Measurements from ENCODE around the gene UQCRH. TPM values are rescaled to one million over a fixed set of nuclear protein-coding genes. Genes with fewer than 3 reads are reported as not detected.
"Not testable (repeated sequence)": the region's sequence is repeated elsewhere in the genome, so short reads cannot be mapped to it uniquely, and the experiment has no call there.

The UQCRH gene
- total RNA-seq, 1 donor from 2014 or later: 145 TPM

- no peak for DNase-seq
- Histone ChIP-seq H3K27me3 (no peaks in the 10 kb centered on the region), H3K27ac (no peak overlapping the region), H3K4me1 (peaks cover 26% of the 10 kb centered on the region), H3K9me3 (no peaks in the 10 kb centered on the region), H3K36me3 (peaks cover 23% of the 10 kb centered on the region), H3K4me3 (no peak overlapping the region)
- no peak for TF ChIP-seq CTCF (IDR thresholded peaks at IDR 0.05)
- no peak for ATAC-seq
- intact Hi-C loops (cut with DNase I): no loop called here
Observed at GRCh38 chr1:46306159-46306530, 2.6 kb downstream of the UQCRH start.

- DNase-seq: no peak
- Histone ChIP-seq H3K4me3 (no peak overlapping the region), H3K4me1 (peaks cover 17% of the 10 kb centered on the region), H3K36me3 (peaks cover 58% of the 10 kb centered on the region), H3K27ac (no peak overlapping the region), H3K27me3 (no peaks in the 10 kb centered on the region), H3K9me3 (no peaks in the 10 kb centered on the region)
- TF ChIP-seq CTCF (IDR thresholded peaks at IDR 0.05): no peak
- intact Hi-C loops (cut with DNase I): no loop called here
- no peak for ATAC-seq
Observed at GRCh38 chr1:46309401-46310159, 6.1 kb downstream of the UQCRH start.

GRCh38 chr1:46310321-46310720, 6.8 kb downstream of the UQCRH start:
- intact Hi-C loops (cut with DNase I): no loop called here
- Histone ChIP-seq H3K36me3 (peaks cover 63% of the 10 kb centered on the region), H3K9me3 (no peaks in the 10 kb centered on the region), H3K27ac (no peak overlapping the region), H3K4me3 (no peak overlapping the region), H3K4me1 (peaks cover 10% of the 10 kb centered on the region), H3K27me3 (no peaks in the 10 kb centered on the region)
- ATAC-seq: no peak
- DNase-seq: no peak
- TF ChIP-seq CTCF (IDR thresholded peaks at IDR 0.05): no peak

GRCh38 chr1:46315669-46316403, 12.3 kb downstream of the UQCRH start:
- Histone ChIP-seq H3K9me3 (no peaks in the 10 kb centered on the region), H3K27ac (no peak overlapping the region), H3K4me1 (no peaks in the 10 kb centered on the region), H3K27me3 (no peaks in the 10 kb centered on the region), H3K4me3 (no peak overlapping the region), H3K36me3 (peaks cover 68% of the 10 kb centered on the region)
- no peak for TF ChIP-seq CTCF (IDR thresholded peaks at IDR 0.05)
- no peak for DNase-seq
- intact Hi-C loops (cut with DNase I): no loop called here
- ATAC-seq: no peak

- H3K4me1 ChIP-seq: no peaks in the 10 kb centered on the region
- intact Hi-C loops (cut with DNase I): no loop called here
- ATAC-seq (no peak), DNase-seq (no peak)
- peaks cover 53% of the 10 kb centered on the region for H3K36me3 ChIP-seq
- H3K27ac ChIP-seq: no peak overlapping the region
- no peaks in the 10 kb centered on the region for H3K9me3 ChIP-seq
- H3K27me3 ChIP-seq: no peaks in the 10 kb centered on the region
- no peak for TF ChIP-seq CTCF (IDR thresholded peaks at IDR 0.05)
- H3K4me3 ChIP-seq: no peak overlapping the region
Observed at GRCh38 chr1:46317323-46317722, 13.8 kb downstream of the UQCRH start.

- DNase-seq; H3K4me1 ChIP-seq; H3K27me3 ChIP-seq; H3K4me3 ChIP-seq; ATAC-seq; H3K27ac ChIP-seq; H3K9me3 ChIP-seq; intact Hi-C loops (cut with DNase I): not testable (repeated sequence)
- peaks cover 33% of the 10 kb centered on the region for H3K36me3 ChIP-seq
Observed at GRCh38 chr1:46319301-46319700, 15.8 kb downstream of the UQCRH start.

GRCh38 chr1:46319960-46320914, 16.7 kb downstream of the UQCRH start:
- H3K27ac ChIP-seq; DNase-seq; H3K9me3 ChIP-seq; H3K4me3 ChIP-seq; H3K4me1 ChIP-seq; ATAC-seq; intact Hi-C loops (cut with DNase I); H3K27me3 ChIP-seq: not testable (repeated sequence)
- H3K36me3 ChIP-seq: peaks cover 25% of the 10 kb centered on the region

- DNase-seq; H3K4me1 ChIP-seq; H3K9me3 ChIP-seq; ATAC-seq; H3K4me3 ChIP-seq; intact Hi-C loops (cut with DNase I); H3K27ac ChIP-seq; H3K36me3 ChIP-seq; H3K27me3 ChIP-seq: not testable (repeated sequence)
Observed at GRCh38 chr1:46322191-46322590, 18.7 kb downstream of the UQCRH start.

Measured in upper lobe of right lung (tissue), 1 donor.